ENCODE data around the gene TRAPPC3L.

Gene TRAPPC3L

DNA sequence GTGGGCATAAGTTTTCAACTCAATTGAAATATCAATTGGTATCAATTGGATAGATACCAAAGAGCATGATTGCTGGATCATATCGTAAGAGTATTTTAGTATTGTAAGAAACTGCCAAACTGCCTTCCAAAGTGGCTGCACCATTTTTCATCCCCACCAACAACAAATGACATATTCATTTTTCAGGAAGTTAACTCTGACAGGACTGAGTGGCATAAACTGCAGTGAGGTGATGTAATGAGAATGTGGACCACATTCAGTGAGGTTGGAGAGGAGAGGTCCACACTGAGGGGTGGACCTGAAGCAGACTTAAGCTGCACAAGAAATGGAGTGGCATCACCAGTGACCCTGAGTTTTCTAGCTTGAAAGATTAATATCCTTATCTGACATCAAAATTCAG is 95.9 kb downstream of the TRAPPC3L start:
- Mint-ChIP-seq H3K4me3 (no peak overlapping the region), H3K9me3 (no peaks in the 10 kb centered on the region), H3K36me3 (no peaks in the 10 kb centered on the region), H3K27me3 (peaks cover 11% of the 10 kb centered on the region), H3K27ac (no peak overlapping the region), H3K4me1 (no peaks in the 10 kb centered on the region)

DNA sequence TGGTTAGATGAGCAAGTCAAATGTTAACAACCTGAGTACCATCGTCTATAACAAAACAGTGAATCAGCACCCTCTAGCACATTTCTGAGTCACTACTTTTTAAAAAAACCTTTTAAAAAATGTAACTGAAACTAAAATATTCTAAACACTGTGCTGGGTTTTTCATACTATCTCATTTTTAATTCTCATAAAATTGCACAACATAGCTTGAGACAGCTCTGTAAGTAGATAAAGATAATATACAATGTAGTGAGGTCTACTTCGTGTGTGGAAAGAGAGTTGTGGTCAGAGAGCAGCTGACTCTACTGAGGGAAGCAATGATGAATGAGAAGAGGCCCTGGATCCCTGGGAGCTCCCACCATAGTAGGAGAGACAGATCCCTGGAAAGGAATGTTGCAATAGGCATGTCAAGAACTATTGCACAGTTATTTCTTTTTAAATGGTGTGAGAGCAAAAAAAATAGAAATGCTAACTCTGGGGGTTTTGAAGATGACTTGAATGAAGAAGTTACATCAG is 97.9 kb downstream of the TRAPPC3L start:
- Mint-ChIP-seq H3K27ac (no peak overlapping the region), H3K4me3 (no peak overlapping the region)

DNA sequence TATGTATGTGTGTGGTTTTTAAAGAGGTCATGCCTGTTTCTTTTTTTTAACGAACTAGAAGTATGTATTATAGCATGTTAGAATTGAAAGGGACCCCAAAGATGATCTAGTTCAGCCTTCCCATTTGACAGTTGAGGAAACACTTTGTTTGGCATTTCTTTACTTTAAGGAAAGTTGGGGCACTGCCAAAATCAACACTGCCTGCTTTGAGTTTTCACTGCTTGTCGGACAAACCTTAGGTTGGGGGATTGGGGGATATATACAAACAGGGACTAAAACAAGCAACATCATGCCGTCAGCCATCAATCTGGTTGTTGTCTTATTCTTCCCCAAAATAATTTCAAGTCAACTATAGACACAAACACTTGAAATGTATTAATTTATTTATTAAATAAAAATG is 98.4 kb downstream of the TRAPPC3L start:
- H3K4me3 Mint-ChIP-seq: no peak overlapping the region
- no peaks in the 10 kb centered on the region for H3K36me3 Mint-ChIP-seq
- peaks cover 11% of the 10 kb centered on the region for H3K27me3 Mint-ChIP-seq
- H3K27ac Mint-ChIP-seq: no peak overlapping the region
- no peaks in the 10 kb centered on the region for H3K9me3 Mint-ChIP-seq
- H3K4me1 Mint-ChIP-seq: no peaks in the 10 kb centered on the region

More for the DNA sequence above, 97.9 kb downstream of the TRAPPC3L start:
- peaks cover 11% of the 10 kb centered on the region for H3K27me3 Mint-ChIP-seq
- no peaks in the 10 kb centered on the region for H3K9me3 Mint-ChIP-seq
- no peaks in the 10 kb centered on the region for H3K36me3 Mint-ChIP-seq
- no peaks in the 10 kb centered on the region for H3K4me1 Mint-ChIP-seq

DNA sequence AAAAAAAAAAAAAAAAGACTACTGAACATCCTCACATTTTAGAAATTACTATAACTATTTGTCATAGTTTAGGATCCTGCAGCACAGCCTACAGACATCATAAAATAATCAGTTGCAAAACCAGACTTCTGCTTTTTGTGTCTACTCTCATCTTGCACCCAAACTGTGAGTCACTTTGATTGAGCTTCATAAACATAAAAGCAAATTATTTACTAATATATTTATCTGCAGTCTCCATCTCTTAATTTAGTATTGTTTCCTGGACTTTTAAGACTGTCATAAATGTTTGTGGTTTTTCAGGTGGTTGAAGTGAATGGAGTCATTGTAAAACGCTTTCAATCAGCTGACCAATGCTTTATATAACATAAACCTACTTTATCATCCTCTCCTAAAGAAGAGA is 99.1 kb downstream of the TRAPPC3L start:
- peaks cover 13% of the 10 kb centered on the region for H3K27me3 Mint-ChIP-seq
- no peak overlapping the region for H3K27ac Mint-ChIP-seq
- H3K4me1 Mint-ChIP-seq: no peaks in the 10 kb centered on the region
- no peaks in the 10 kb centered on the region for H3K36me3 Mint-ChIP-seq
- H3K9me3 Mint-ChIP-seq: no peaks in the 10 kb centered on the region
- no peak overlapping the region for H3K4me3 Mint-ChIP-seq

DNA sequence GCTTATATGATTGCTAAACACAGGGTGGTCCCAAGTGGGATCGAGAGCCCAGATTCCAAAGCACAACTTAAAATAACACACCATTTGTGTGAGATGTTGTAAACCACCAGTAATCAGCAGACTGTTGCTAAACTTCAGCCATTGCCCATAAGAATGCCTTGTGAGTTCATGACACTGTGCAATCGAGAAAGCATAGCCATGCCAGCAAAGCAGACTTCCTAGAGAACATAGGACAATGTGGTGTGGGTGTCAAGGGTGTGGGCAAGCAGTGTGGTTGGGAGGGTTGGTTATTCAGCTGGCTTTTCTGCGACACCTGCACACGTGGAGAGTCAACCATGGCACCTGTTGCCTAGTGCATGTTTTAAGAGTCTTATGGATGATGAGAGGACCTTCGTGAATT is 100.4 kb downstream of the TRAPPC3L start:
- Mint-ChIP-seq H3K36me3 (no peaks in the 10 kb centered on the region), H3K27ac (no peak overlapping the region), H3K9me3 (no peaks in the 10 kb centered on the region), H3K4me1 (no peaks in the 10 kb centered on the region), H3K4me3 (no peak overlapping the region), H3K27me3 (peaks cover 11% of the 10 kb centered on the region)

Measured in activated naive CD4-positive, alpha-beta T cell treated with anti-CD3 and anti-CD28 coated beads, Interleukin-2, amount 50 U/mL, for 24 hours (primary cell).